IPS DF 4.7 (cell line): ENCODE measurements around the gene SMYD3.

Experiments used
- DNase-seq: peaks from one replicate; pipeline ENCODE4 v3.0.0-alpha.2; 2013; ENCODE audit warnings: low spot score; ENCODE audit errors: extremely low read depth

Gene SMYD3

GRCh38 chr1:246181241-246181640 is 325.8 kb downstream of the SMYD3 start:
- DNase-seq, result no peak

- DNase-seq, result no peak
These were observed 327.7 kb downstream of the SMYD3 start for GRCh38 chr1:246179401-246179800.

- no peak for DNase-seq
These were observed 328.3 kb downstream of the SMYD3 start for GRCh38 chr1:246178717-246179311.

GRCh38 chr1:246176126-246177024 is 330.7 kb downstream of the SMYD3 start:
- DNase-seq, result no peak

GRCh38 chr1:246170574-246171261 is 336.4 kb downstream of the SMYD3 start:
- DNase-seq, result no peak

GRCh38 chr1:246169486-246169885 is 337.6 kb downstream of the SMYD3 start:
- DNase-seq, result no peak

GRCh38 chr1:246169019-246169418 is 338.1 kb downstream of the SMYD3 start:
- DNase-seq, result no peak

- DNase-seq, result no peak
These were observed 340.2 kb downstream of the SMYD3 start for GRCh38 chr1:246166841-246167240.

- no peak for DNase-seq
These were observed 341.0 kb downstream of the SMYD3 start for GRCh38 chr1:246165826-246166709.

GRCh38 chr1:246164764-246165163 is 342.3 kb downstream of the SMYD3 start:
- DNase-seq, result no peak

- DNase-seq, result no peak
These were observed 344.5 kb downstream of the SMYD3 start for GRCh38 chr1:246162560-246162959.

GRCh38 chr1:246161626-246162025 is 345.5 kb downstream of the SMYD3 start:
- DNase-seq, result no peak

- DNase-seq, result no peak
These were observed 346.2 kb downstream of the SMYD3 start for GRCh38 chr1:246160905-246161304.

GRCh38 chr1:246160374-246160773 is 346.7 kb downstream of the SMYD3 start:
- DNase-seq, result no peak

GRCh38 chr1:246159279-246160227 is 347.5 kb downstream of the SMYD3 start:
- no peak for DNase-seq

- DNase-seq, result no peak
These were observed 348.9 kb downstream of the SMYD3 start for GRCh38 chr1:246158131-246158530.

- DNase-seq, result no peak
These were observed 349.6 kb downstream of the SMYD3 start for GRCh38 chr1:246157516-246157915.

- no peak for DNase-seq
These were observed 350.2 kb downstream of the SMYD3 start for GRCh38 chr1:246156847-246157246.

- no peak for DNase-seq
These were observed 351.2 kb downstream of the SMYD3 start for GRCh38 chr1:246155923-246156322.

- DNase-seq, result no peak
These were observed 353.3 kb downstream of the SMYD3 start for GRCh38 chr1:246153796-246154212.
